Suprapubic skin (tissue), 4 donors: Measurements from ENCODE around the gene CIB1. TPM values are rescaled to one million over a fixed set of nuclear protein-coding genes. Genes with fewer than 3 reads are reported as not detected.

Experiments
- DNase-seq, 2 donors: peaks; one replicate each; pipeline ENCODE4 v3.0.0-alpha.2; 2019; ENCODE audit warnings: low spot score in 2 of 2
- H3K27ac ChIP-seq: fragments of 200-600 bp; sonication (generic); one replicate; pipeline ENCODE4 v1.5.1; 2019
- H3K27me3 ChIP-seq: fragments of 200-600 bp; sonication (generic); one replicate; pipeline ENCODE4 v1.5.1; 2019
- H3K36me3 ChIP-seq: fragments of 200-600 bp; sonication (generic); one replicate; pipeline ENCODE4 v1.5.1; 2019
- H3K4me1 ChIP-seq: fragments of 200-600 bp; sonication (generic); one replicate; pipeline ENCODE4 v1.5.1; 2019
- H3K4me3 ChIP-seq: fragments of 200-600 bp; sonication (generic); one replicate; pipeline ENCODE4 v1.5.1; 2019; ENCODE audit warnings: mild to moderate bottlenecking
- H3K9me3 ChIP-seq: fragments of 200-600 bp; sonication (generic); one replicate; pipeline ENCODE4 v1.5.1; 2019
- EP300 ChIP-seq: sonication (generic); formaldehyde crosslinking; IDR thresholded peaks from one replicate; pipeline ENCODE4 v1.6.1; 2017; ENCODE audit warnings: antibody characterized with exemption
- POLR2A ChIP-seq, 2 donors: fragments of 450-650 bp; IDR thresholded peaks; one replicate each; pipeline ENCODE4 v1.6.1; 2017; ENCODE audit warnings: antibody characterized with exemption in 2 of 2, mild to moderate bottlenecking in 2 of 2, moderate library complexity in 2 of 2
- POLR2AphosphoS5 ChIP-seq, 3 donors: sonication (generic); formaldehyde crosslinking; IDR thresholded peaks; one replicate each; pipeline ENCODE4 v1.6.1; 2017; ENCODE audit warnings: antibody characterized with exemption in 3 of 3
- WGBS: methylation state at CpG from one replicate; pipeline ENCODE4 v1.1.5; 2018; 5-methylcytosine and 5-hydroxymethylcytosine counted together
- total RNA-seq, 4 donors: library from RNA; depleted of rRNA; stranded (reverse); fragments of >200 nt; gene quantifications; one replicate each; pipeline ENCODE4 v1.1.0, GENCODE V29; 2016
- TF ChIP-seq, protein P1 (sequence below), 2 donors: fragments of 200-600 bp in 1 of 2; fragments of 450-650 bp in 1 of 2; sonication (generic) in 1 of 2; IDR thresholded peaks; one replicate each; pipeline ENCODE4 v1.5.1; 2016 to 2019; ENCODE audit warnings: antibody characterized with exemption in 2 of 2, mild to moderate bottlenecking in 1 of 2, moderate library complexity in 1 of 2

Gene CIB1
- total RNA-seq, 4 donors from 2014 or later: 16.2 to 41.9 (median 29.7) TPM

DNA sequence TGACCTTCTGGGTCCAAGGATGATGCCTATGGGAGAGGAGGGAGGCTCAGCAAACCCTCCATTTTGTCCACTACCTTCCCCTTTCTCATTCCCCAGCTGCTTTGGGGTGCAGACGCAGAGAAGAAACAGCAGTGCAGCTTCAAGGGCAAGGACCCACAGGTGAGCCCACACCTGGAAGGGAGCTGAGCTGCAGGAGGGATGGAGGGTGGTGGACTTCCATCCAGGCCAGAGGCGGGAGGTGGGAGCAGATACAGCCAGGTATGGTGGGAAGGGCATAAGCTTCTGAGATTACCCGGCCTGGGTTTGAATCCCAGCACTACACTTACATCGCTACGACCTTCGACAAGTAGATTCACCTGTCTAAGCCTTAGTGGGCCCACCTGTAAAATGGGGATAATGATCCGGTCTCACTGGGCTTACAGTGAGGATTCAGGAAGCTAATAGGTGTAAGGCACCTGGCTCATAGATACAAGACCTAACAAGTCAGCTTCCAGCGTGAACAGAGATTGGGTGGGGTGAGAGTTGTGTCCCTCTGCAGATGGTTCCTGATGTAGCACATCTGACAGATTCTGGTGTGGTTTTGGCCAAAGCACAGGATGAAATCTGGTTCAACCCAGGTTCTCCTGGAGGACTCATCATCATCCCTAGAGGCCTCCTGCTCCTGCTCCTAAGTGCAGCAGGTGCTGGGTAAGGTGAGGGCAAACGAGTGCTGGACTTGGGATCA, 15.9 kb downstream of the CIB1 start:
- Histone ChIP-seq H3K9me3 (no peaks in the 10 kb centered on the region), H3K27me3 (no peaks in the 10 kb centered on the region), H3K36me3 (peaks cover 30% of the 10 kb centered on the region), H3K4me3 (no peak overlapping the region), H3K4me1 (peaks cover 38% of the 10 kb centered on the region), H3K27ac (no peak overlapping the region)
- TF ChIP-seq, protein P1, sequence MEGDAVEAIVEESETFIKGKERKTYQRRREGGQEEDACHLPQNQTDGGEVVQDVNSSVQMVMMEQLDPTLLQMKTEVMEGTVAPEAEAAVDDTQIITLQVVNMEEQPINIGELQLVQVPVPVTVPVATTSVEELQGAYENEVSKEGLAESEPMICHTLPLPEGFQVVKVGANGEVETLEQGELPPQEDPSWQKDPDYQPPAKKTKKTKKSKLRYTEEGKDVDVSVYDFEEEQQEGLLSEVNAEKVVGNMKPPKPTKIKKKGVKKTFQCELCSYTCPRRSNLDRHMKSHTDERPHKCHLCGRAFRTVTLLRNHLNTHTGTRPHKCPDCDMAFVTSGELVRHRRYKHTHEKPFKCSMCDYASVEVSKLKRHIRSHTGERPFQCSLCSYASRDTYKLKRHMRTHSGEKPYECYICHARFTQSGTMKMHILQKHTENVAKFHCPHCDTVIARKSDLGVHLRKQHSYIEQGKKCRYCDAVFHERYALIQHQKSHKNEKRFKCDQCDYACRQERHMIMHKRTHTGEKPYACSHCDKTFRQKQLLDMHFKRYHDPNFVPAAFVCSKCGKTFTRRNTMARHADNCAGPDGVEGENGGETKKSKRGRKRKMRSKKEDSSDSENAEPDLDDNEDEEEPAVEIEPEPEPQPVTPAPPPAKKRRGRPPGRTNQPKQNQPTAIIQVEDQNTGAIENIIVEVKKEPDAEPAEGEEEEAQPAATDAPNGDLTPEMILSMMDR (IDR thresholded peaks at IDR 0.05): no peak
- TF ChIP-seq EP300: no peak
- no peak for TF ChIP-seq POLR2AphosphoS5 (IDR thresholded peaks at IDR 0.05)
- TF ChIP-seq POLR2A (IDR thresholded peaks at IDR 0.05): no peak
- no peak for DNase-seq
- 67% methylated on average over 9 of the region's 9 CpGs for WGBS

- DNase-seq: no peak
- Histone ChIP-seq H3K36me3 (peaks cover 14% of the 10 kb centered on the region), H3K27me3 (no peaks in the 10 kb centered on the region), H3K9me3 (no peaks in the 10 kb centered on the region), H3K4me1 (peaks cover 60% of the 10 kb centered on the region), H3K4me3 (no peak overlapping the region), H3K27ac (no peak overlapping the region)
- WGBS: 64% methylated on average over 8 of the region's 8 CpGs
- TF ChIP-seq POLR2AphosphoS5 (IDR thresholded peaks at IDR 0.05) (no peak), POLR2A (IDR thresholded peaks at IDR 0.05) (no peak), EP300 (no peak)
- TF ChIP-seq, protein P1 (IDR thresholded peaks at IDR 0.05): no peak
Measured at GRCh38 chr15:90214553-90215196, 19.1 kb downstream of the CIB1 start.

GRCh38 chr15:90213818-90214204, 19.9 kb downstream of the CIB1 start:
- Histone ChIP-seq H3K36me3 (peaks cover 14% of the 10 kb centered on the region), H3K27ac (peak overlapping the region; percentile 86), H3K4me1 (peaks cover 60% of the 10 kb centered on the region), H3K9me3 (no peaks in the 10 kb centered on the region), H3K4me3 (no peak overlapping the region), H3K27me3 (no peaks in the 10 kb centered on the region)
- no peak for DNase-seq
- TF ChIP-seq EP300: no peak
- no peak for TF ChIP-seq POLR2A (IDR thresholded peaks at IDR 0.05)
- TF ChIP-seq POLR2AphosphoS5 (IDR thresholded peaks at IDR 0.05): no peak
- TF ChIP-seq, protein P1 (IDR thresholded peaks at IDR 0.05): no peak
- 63% methylated on average over 10 of the region's 11 CpGs for WGBS

GRCh38 chr15:90213122-90213817, 20.5 kb downstream of the CIB1 start:
- Histone ChIP-seq H3K4me3 (no peak overlapping the region), H3K36me3 (peaks cover 10% of the 10 kb centered on the region), H3K9me3 (no peaks in the 10 kb centered on the region), H3K27ac (peak overlapping the region; percentile 86), H3K27me3 (no peaks in the 10 kb centered on the region), H3K4me1 (peaks cover 59% of the 10 kb centered on the region)
- WGBS: 54% methylated on average over 12 of the region's 12 CpGs
- no peak for DNase-seq
- no peak for TF ChIP-seq POLR2AphosphoS5 (IDR thresholded peaks at IDR 0.05)
- TF ChIP-seq EP300: no peak
- TF ChIP-seq POLR2A (IDR thresholded peaks at IDR 0.05): no peak
- TF ChIP-seq, protein P1 (IDR thresholded peaks at IDR 0.05): no peak
